T follicular helper cell (primary cell): ENCODE measurements around the gene ASB6.
"Not testable (repeated sequence)": the region's sequence is repeated elsewhere in the genome, so short reads cannot be mapped to it uniquely, and the experiment has no call there.

ENCODE experiments used
- DNase-seq: peaks from one replicate; pipeline ENCODE4 v3.0.0-alpha.2; 2020; ENCODE audit warnings: low read depth

Gene ASB6

DNA sequence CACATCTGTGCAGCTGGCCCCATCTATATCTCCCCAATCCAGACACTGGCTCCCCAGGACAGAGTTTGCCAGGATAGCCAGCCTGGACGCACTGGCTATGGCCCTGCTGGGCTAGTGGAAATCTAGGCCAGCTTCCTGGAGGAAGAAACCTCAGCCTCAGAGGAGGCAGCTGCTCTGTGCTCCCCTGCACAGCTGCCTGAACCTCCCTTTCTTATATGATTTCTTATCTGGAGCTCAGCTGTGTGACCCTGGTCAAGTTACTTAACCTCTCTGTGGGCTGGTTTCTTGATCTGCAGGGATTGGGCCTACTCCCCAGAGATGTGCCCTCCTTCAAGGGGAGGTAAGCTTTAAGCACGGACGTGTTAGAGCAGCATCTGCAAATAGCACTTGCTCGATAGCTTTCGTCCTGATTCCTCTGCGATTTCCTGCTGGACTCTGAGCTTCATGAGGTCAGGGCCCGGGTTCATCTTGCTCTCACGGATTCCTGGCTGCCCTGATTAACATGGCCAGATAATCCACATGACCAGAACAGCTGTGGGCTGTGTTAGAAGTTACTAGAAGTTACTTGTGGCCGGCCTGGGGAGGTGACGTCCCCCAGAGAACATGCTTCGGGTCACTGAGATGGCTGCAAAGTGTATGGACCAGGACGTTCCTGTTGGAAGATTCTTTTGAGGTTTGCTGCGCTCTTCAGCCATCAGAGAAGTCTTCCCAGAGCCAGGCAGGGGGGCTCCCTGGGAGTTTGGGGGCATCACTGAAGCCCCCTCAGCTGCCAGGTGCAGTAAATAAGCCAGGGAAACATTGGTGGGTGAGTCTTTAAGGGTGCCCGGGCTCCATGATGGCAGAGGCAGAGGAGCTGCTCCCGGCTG lies 35.6 kb downstream of the ASB6 start:
- DNase-seq = no peak

DNA sequence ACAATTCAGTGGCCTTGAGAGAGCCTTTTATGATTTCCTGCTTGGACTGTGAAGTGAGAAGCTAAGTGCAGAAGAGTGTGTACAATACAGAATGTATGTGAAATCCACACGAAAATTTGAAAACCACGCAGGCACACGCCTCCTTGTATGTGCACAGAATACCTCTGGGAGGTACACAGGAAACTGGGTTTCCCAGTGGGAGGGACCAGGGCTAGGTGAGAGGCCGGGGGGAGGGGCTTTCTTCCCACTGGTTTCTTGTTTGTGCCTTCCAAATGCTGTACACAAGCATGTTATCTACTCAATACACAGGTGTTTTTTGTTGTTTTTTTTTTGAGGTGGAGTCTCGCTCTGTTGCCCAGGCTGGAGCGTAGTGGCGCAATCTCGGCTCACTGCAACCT lies 37.2 kb downstream of the ASB6 start:
- DNase-seq = no peak

DNA sequence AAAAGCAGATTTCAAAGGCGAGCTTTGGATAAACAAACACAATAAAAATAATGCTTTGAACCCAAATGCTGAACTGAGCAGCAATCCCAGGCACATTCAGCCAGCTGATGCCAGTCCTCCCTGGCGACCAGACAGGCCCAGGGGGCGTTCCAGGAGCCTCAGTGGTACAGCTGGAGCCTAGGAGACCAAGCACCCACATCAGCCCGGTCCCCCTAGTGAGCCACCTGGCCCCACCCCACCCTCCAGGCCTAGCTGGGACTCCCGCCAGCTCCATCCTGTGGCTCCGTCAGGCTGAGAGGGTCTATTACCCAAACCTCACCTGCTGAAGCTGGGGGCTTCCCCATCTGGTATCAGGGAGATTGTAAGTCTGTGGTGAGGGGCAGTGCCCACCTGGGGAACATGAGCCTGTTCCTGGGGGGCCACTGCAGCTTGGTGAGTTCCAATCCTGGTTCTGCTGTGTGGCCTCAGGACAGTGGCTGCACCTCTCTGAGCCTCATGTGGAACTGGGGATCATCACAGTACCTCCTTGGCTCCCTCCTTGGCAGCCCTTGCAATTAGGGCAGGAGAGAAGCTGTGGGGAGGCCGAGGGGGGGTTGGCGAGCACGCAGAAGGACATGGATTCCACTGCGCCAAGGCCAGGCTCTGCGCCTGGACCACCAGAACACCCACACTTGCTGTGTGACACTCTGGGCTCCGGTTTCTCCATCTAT lies 37.7 kb downstream of the ASB6 start:
- DNase-seq = no peak

DNA sequence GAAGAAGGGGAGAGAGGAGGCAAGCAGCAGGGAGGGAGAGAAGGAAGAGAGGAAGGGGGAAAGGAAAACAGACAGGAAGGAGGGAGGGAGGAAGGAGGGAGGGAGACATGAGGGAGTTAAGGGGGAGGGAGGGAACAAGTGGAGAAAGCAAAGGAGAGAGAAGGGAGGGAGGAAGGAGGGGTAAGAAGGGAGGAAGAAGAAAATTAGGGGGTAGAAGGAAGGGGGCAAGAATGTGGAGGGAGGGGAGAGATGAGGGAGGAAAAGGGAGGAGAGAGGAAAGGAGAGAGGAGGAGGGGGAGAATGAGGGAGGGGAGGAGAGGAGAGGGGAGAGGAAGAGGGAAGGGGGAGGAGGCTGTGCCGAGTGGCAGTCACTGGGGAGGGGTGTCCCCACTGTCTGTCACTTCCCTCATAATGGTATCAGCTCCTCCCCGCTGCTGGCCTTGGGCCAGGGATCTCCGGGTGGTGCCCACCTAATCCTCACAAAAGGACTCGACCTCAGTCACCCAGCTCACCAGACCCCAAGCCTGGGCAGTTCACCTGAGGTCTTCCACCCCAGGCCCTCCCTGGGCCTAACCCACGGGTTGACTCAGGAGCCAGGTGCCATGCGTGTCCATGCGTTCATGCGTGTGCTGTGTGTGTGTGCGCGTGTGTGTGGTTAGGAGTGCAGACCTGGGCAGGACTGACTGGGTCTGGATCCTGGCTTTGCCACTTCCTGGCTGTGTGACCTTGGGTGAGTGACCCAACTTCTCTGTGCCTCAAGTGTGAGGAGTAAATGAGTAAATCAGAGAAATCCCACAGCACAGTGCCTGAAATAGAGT lies 39.1 kb downstream of the ASB6 start:
- no peak for DNase-seq

DNA sequence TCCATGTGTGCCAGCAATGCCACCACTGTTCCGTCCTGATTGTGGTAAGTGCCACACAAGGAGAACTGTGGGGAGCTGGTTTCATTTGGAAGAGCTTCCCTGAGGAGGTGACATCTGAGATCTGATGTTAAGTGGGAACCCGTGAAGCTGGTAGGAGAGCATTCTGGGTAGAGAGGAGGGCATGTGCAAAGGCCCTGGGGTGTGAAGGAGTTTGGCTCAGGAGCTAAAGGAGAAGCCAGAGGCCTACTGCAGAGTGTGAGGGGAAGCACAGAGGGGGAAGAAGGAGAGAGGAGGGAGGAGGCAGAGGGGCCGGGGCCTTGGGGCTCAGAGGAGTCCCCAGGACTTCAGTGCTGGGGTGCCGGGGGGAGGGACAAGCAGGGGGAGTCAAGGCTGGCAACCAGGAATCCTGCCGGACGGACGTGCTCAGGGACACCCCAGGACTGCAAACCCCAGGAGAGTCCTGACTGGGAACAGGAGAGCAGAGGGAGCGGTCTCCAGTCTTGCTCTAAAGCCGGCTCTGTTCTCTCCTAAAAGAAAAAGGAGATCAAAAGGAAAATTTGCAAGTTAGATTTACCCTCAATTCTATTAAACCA lies 40.8 kb downstream of the ASB6 start:
- DNase-seq = no peak

DNA sequence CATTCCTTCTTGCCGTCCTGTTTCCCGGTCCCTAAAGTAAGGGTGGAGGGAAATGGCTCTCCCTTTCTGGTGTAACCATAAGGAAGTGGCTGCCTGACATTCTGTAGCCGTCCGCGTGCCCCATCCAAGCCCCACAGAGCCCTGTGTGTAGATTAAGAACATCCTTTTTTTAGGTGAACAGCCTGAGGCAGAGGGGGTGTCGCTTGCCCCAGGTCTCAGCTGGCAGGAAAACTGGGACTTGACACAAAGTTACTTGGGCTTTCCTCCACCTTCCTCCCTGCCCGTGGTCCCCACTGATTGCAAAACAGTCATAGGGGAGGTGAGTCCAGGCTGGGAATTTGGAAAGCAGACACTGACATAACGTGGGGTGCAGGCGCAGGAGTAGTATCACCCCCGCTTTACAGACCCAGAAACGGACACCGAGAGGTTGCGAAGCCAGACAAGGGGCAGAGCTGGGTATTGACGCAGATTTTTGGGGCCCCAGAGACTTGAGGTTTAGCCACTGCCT lies 43.8 kb downstream of the ASB6 start:
- no peak for DNase-seq

DNA sequence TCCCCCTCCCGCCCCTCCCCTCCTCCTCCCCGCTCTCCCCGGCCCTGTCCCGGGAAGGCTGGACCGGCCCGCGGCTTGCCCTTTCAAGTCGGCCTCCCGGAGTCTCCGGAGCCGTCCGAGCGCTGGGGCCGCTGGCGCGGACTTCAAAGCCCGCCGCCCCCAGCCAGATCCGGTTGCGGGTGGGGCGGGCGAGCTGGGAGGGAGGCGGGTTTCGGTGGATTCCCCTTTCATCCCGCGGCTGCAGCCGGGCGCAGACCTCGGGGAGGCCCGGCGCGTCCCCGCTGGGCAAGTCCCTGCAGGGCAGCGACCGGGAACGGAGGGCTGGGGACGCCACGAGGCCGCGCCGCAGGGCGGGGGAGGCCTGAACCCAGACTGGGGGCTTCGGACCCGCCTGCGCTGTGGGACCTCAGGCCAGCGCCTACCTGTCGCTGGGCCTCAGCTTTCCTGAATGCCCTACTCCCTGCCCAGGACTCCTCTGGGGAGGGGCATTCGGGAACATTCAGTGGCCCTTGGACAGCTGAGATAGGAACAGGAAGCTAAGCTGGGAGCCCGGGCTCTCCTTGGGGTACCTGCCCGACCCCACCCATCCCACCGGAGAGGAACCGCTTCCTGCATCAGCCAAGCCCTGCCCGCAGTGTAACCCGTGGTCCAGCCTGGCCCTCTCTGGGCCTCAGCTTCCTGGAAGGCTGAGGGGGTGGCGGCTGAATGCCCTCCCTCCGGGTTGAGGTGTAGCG lies 44.4 kb downstream of the ASB6 start:
- no peak for DNase-seq

DNA sequence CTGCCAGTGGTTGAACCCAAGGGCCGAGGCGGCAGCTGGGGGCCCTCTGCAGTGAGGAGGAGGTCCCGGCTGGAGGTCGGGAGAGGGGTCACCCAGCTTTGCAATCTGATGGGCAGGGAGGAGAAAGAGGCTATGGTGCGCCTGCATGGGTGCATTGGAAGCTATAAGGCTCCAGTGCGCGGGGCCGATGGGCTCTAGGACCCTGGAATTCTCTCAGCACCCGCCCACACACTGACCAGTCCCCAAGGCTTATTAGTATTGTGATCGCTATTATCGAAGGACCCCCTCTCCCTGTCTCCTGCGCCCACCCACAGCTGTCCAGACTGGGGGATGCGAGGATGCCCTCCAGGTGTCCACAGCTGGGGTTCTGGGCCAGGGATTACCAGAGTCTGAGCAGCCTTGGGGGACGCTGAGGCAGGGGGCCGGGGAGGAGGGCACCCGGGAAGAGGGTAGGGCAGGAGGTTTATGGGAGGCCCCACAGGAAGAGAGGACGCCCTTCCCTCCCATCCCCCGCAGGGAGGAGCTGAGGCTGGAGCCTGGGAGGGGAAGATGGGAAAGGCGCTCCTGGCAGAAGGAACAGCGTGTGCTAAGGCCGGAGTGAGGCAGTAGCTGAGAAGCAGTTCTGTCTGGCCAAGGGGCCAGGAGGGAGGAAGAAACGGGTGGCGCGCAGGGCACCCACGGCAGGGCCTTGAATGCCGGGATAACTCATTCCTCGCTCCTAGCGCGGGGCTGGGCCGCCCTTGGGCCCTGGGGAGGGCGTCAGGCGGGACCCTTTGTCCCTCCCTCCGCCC lies 45.2 kb downstream of the ASB6 start:
- DNase-seq = no peak

DNA sequence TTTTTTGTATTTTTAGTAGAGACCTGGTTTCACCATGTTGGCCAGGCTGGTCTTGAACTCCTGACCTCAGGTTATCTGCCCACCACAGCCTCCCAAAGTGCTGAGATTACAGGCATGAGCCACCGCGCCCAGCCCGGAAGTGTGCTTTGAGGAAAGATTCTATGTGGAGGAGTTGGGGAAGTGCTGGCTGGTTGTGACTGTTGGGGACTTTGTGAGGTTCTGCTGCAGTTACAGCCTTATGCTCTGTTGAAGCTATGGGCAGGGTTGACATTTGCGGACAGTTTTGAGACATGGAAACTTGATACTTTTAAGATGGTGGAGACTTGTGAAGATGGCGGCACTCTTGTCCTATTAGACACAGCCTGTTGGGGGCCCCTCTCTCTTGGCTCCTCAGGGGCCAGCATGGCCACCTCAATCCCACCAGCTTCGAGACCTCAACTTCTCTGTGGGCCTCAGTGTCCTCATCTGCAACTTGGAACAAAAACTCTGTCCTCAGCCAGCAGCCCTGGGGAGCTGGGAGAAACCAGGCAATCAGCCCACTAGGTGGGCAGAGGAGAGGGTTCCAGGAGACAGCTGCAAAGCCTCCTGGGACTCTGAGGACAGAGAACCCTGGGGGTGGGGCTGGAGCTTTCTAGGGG lies 45.9 kb downstream of the ASB6 start:
- DNase-seq = no peak

DNA sequence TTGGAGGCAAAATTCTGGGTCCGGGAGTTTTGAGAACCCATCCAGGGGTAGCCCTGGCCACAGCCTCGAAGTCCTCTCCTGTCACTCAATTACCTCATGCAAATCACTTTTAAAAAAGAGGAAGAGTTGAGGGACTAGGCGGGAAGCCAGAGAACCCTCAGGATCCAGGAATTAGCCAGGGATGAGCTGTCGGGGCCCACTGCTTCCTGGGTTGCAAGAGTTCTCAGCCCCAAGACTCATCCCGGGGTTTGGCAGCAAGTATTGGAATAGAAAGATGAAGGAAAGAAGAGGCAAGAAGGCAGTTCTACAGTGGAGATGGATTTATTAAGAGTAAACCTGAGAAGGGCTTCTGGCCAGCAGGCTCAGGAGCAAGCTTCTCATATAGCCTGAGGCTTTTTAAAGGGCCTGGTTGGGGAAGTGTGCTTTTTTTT lies 46.6 kb downstream of the ASB6 start:
- DNase-seq = no peak

DNA sequence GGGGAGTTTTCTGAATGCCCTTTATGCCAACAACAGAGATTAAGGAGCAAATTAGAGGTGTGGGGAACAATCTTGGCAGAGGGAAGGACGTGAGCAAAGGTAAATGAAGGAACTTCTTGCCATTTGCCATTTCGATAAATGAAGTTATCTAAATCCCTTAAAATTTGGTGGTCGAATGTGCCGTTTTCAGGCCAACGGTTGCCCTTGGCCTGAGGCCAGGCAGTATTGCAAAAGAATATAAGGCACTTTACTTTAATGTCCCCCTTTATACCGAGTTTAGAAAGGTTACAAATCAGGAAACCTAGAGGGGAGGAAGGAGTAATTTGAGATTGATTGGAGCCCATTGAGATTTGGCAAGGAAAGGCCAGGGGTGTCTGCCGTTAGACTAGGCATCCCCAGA lies 47.3 kb downstream of the ASB6 start:
- DNase-seq = no peak

DNA sequence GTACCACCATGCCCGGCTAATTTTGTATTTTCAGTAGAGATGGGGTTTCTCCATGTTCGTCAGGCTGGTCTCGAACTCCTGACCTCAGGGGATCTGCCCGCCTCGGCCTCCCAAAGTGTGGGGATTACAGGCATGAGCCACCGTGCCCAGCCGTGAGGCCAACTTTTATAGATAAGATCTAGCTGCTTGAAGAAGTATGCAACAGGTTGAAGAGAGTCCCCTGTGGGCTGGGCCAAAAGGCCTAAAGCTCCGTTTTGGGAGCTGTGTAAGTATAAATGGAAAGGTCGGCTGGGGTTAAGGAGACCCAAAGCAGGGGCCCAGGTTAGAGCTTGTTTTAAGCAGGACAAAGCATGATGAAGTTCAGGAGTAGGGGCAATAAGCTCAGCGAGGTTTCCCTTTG lies 49.2 kb downstream of the ASB6 start:
- DNase-seq = not testable (repeated sequence)

DNA sequence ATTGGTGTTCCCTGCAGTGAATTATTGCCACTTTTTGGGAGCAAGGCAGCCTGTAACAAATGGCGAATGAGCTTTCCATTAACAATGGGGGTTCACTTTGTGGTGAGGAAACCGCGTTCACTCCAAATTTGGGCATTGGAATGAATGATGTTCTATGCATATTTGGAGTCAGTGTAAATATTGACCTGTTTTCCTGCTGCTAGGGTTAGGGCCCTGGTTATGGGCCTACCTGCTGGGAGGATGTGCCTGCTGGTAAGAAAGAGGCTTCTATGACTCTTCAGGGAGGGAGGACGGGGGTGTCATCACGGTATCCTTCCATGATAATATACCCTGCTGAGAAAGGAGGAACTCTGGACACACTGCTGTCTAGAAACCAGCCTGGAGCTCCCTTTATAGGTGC lies 50.0 kb downstream of the ASB6 start:
- no peak for DNase-seq

DNA sequence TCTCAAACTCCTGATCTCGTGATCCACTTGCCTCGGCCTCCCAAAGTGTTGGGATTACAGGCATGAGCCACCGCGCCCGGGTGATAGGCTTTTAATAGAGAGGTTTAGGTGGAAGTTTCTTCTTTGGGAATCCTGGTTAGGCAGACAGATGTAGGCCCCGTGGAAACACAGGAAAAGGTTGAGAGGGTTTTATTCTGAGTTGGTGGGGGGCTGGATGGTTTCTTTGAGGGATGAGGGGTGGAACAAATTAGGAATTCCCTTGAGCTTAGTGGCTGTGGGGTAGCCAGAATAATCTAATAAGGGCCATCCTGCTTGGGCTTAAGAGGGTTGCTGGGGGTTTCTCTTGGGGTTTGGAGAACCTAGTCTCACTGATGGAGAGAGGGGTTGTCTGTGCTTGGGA lies 51.5 kb downstream of the ASB6 start:
- no peak for DNase-seq

DNA sequence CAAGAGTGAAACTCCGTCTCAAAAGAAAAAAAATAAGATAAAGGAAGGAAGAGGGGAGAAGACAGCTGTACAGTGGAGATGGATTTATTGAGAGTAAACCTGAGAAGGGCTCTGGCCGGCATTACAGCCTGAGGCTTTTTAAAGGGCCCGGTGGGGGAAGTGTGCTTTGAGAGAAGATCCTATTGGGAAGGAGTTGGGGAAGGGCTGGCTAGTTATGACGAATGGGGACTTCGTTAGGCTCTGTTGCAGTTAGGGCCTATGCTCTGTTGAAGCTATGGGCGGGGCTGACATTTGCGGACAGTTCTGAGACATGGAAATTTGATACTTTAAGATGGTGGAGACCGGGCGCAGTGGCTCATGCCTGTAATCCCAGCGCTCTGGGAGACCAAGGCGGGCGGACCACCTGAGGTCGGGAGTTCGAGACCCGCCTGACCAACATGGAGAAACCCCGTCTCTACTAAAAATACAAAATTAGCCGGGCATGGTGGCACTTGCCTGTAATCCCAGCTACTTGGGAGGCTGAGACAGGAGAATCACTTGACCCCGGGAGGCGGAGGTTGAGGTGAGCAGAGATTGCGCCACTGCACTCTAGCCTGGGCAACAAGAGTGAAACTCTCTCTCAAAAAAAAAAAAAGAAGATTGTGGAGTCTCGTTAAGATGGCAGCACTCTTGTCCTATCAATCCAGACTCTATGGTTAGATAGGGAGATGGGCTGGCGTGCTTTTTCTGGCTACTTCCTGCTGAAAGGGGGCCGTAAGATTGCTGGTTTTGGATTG lies 54.3 kb downstream of the ASB6 start:
- DNase-seq = no peak

DNA sequence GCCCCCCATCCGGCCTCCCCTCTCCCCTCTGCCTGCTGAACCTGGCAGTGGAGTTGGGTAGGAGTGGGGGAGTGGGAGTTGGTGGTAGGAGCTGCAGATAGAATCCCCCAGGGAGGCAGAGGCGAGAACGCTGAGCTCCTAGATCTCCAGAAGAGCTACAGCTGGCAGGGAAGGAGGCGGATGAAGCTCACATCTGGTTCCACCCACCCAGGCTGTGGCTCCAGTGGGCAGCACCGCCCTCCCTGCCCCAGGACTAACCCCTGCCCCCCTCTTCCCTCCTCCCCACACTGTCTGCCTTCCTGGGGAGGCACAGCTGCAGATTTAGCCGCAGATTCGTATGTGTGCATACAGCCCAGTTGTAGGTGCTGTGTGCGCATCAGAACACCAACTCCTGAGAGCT lies 55.3 kb downstream of the ASB6 start:
- no peak for DNase-seq

DNA sequence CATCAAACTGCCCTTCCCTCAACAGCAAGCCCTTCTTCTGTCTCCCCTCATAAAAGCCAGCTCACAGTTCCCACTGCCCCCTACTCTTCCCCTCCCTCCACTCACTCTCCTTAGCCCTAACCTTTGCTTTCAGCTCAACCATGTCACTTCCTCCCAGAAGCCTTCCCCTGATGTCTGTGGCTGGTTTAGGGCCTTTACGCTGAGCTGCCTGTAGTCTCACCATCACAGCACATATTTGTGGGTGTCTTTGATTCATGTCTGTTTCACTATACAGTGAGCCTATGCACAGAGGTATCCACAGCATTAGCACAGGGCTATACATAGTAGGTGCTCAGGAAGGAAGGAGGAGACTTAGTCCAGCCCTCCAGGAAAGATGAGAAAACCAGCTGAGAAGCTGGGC lies 55.7 kb downstream of the ASB6 start:
- no peak for DNase-seq

DNA sequence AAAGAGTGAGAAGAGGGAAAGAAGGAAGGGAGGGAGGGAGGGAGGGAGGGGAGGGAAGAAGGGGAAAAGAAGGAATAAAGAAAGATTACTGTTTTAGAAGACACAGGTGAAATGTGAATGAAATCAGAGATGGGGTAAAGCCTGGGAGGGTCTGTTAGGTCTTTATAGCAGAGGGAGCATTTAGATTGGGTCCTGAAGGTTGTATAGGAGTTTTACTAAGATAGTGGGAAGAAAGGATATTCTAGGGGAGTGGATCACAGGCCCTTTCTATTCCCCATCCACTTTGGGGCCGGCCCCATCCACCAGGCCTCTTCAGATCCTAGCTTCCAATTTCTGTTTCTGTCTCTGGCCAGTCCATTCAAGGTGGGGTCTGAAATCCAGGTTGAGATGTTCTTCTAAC lies 56.6 kb downstream of the ASB6 start:
- DNase-seq = no peak
